Immature natural killer cell (primary cell): ENCODE data around the gene FAM76B. TPM values are rescaled to one million over a fixed set of nuclear protein-coding genes. Genes with fewer than 3 reads are reported as not detected.

ENCODE experiments used
- DNase-seq, 3 donors: peaks; one replicate each; pipeline ENCODE4 v3.0.0; 2022; ENCODE audit warnings: mixed read lengths in 1 of 3
- H3K27ac Mint-ChIP-seq, 6 donors: one replicate each; pipeline ENCODE4 v1.8.0; 2020; ENCODE audit warnings: mixed read lengths in 6 of 6, mild to moderate bottlenecking in 5 of 6, inconsistent platforms in 4 of 6, moderate library complexity in 3 of 6
- H3K27me3 Mint-ChIP-seq, 3 donors: one replicate each; pipeline ENCODE4 v1.8.0; 2020 to 2021; ENCODE audit warnings: low read depth in 3 of 3, mild to moderate bottlenecking in 3 of 3, mixed read lengths in 3 of 3, moderate library complexity in 3 of 3, inconsistent platforms in 1 of 3
- H3K36me3 Mint-ChIP-seq, 3 donors: one replicate each; pipeline ENCODE4 v1.8.0; 2020; ENCODE audit warnings: mixed read lengths in 3 of 3, inconsistent platforms in 2 of 3, mild to moderate bottlenecking in 2 of 3
- H3K4me1 Mint-ChIP-seq, 2 donors: one replicate each; pipeline ENCODE4 v1.8.0; 2020; ENCODE audit warnings: inconsistent platforms in 2 of 2, mild to moderate bottlenecking in 2 of 2, mixed read lengths in 2 of 2, moderate library complexity in 1 of 2
- H3K4me3 Mint-ChIP-seq, 5 donors: one replicate each; pipeline ENCODE4 v1.8.0; 2020; ENCODE audit warnings: mild to moderate bottlenecking in 5 of 5, mixed read lengths in 5 of 5, inconsistent platforms in 3 of 5, moderate library complexity in 3 of 5
- H3K9me3 Mint-ChIP-seq, 6 donors: one replicate each; pipeline ENCODE4 v1.8.0; 2020; ENCODE audit warnings: mild to moderate bottlenecking in 6 of 6, mixed read lengths in 6 of 6, inconsistent platforms in 4 of 6, moderate library complexity in 3 of 6
- polyA plus RNA-seq, 3 donors: library from polyadenylated mRNA; unstranded; fragments of 300-500 nt; fragmentation: Illumina TruSeq; gene quantifications; one replicate each; pipeline ENCODE4 v1.2.3, GENCODE V29; 2021

The FAM76B gene
- polyA plus RNA-seq, 3 donors from 2014 or later: 11.5 to 18.0 (median 11.5) TPM

- Mint-ChIP-seq H3K9me3 (no peaks in the 10 kb centered on the region), H3K27me3 (peaks cover 11 to 21% (median 11%) of the 10 kb centered on the region in 3 donors), H3K4me1 (peaks cover 28 to 64% of the 10 kb centered on the region in 2 donors), H3K4me3 (peak overlapping the region; percentile 85 to 100 (median 100)), H3K36me3 (peaks cover 7 to 25% (median 11%) of the 10 kb centered on the region in 3 donors), H3K27ac (peak overlapping the region; percentile 89 to 100 (median 97))
- no peak for DNase-seq
Measured at GRCh38 chr11:95788921-95789505, 569 bp downstream of the FAM76B start.

DNA sequence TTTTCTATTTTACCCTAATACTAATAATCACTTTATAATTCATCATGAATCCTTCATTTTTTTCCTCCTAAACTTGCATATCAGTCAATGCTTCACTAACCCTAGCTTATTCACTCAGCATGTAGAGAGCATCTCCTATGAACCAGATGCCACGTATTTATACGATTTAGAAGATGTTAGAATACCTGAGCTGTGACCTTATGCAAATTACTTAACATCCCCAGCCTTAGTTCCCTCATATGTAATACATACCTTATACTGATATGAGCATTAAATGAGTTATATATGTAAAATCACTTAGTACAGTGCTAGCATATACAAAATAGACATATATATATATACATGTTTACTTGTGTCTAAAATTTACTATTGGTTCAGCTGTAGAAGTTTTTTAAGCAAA is 9.0 kb downstream of the FAM76B start:
- Mint-ChIP-seq H3K4me1 (peaks cover 16 to 46% of the 10 kb centered on the region in 2 donors), H3K27me3 (no peaks in the 10 kb centered on the region), H3K27ac (peak overlapping the region in 1 of 6 donors; percentile 63), H3K36me3 (peaks cover 22 to 49% (median 32%) of the 10 kb centered on the region in 3 donors), H3K9me3 (no peaks in the 10 kb centered on the region), H3K4me3 (no peak overlapping the region)
- no peak for DNase-seq

DNA sequence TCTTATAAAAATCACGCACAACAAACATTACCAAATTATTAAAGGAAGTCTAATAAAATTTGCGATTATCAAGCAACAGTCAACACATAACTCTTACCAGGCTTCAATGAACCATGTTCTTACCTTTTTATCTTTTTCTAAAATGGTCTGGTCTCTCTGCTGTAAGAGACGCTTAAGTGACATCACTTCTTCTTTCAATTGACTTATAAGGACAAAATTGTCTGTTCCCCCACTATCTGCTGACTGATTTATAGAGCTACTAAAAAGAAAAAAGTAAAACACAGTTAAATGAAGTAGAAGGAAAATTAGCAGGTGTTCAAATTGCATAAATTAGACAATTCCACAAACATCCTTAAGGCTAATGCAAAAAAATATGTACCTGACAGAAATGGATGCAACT is 10.9 kb downstream of the FAM76B start:
- Mint-ChIP-seq H3K27ac (no peak overlapping the region), H3K4me3 (no peak overlapping the region), H3K4me1 (peaks cover 11 to 36% of the 10 kb centered on the region in 2 donors), H3K36me3 (peaks cover 20 to 52% (median 27%) of the 10 kb centered on the region in 3 donors), H3K9me3 (no peaks in the 10 kb centered on the region), H3K27me3 (no peaks in the 10 kb centered on the region)
- DNase-seq: no peak

DNA sequence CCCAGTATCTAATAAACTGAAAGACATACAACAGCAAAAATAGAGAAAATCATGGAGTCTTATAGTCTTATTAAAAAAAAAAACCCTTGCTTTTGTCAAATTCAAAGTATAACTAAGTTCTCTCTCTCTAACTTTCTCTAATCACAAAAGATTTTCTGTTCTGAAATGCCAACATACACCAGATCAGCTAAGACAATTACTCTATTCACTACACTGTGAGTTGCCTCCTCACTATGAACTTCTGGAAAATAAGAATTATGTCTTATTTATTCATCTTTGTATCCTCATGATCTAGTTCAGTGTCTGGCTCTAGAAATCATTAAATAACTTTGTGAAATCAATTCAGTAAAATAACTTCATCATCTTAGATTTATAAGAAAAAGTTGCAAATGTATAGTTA is 12.7 kb downstream of the FAM76B start:
- Mint-ChIP-seq H3K9me3 (no peaks in the 10 kb centered on the region), H3K4me3 (no peak overlapping the region), H3K27ac (no peak overlapping the region), H3K27me3 (no peaks in the 10 kb centered on the region), H3K4me1 (peaks cover 6 to 18% of the 10 kb centered on the region in 2 donors), H3K36me3 (peaks cover 20 to 52% (median 21%) of the 10 kb centered on the region in 3 donors)
- no peak for DNase-seq

DNA sequence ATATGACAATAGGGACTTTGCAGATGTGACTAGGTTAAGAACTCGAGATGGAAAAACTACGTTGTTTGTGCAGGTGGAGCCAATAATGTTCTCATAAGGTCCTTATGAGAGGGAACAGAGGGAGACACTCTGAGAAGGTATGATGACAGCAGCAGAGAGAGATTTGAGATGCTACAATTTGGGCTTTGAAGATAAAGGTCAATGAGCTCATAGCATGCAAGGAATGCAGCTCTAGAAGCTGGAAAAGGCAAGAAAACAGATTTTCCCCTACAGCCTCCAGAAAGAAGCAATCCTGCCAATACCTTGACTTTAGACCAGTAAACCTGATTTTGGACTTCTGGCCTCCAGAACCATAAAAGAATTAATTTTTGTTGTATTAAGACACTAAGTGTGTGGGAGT is 21.1 kb downstream of the FAM76B start:
- Mint-ChIP-seq H3K4me3 (no peak overlapping the region), H3K9me3 (no peaks in the 10 kb centered on the region), H3K36me3 (peaks cover 4 to 11% (median 10%) of the 10 kb centered on the region in 3 donors), H3K4me1 (no peaks in the 10 kb centered on the region), H3K27ac (peak overlapping the region in 3 of 6 donors; percentile 0 to 23 (median 5)), H3K27me3 (no peaks in the 10 kb centered on the region)
- no peak for DNase-seq

DNA sequence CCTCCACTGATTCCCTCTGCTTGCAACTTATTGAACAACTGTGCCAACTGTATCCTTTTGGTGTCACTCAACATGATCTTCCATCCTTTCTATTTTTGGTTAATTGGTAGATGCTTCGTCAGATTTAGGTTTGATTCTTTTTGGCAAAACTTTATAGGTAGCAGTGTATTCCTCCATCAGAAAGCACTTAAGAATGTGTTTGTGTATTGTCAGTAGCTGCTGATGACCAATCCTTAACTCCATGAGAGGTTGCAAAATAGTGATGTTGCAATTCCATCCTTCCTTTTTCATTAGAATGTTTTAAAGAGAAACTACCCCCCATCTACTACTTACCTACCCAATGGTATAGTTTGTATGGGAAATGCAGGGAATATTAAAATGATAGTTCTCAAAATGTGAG is 22.1 kb downstream of the FAM76B start:
- Mint-ChIP-seq H3K9me3 (no peaks in the 10 kb centered on the region), H3K4me1 (no peaks in the 10 kb centered on the region), H3K4me3 (no peak overlapping the region), H3K27me3 (no peaks in the 10 kb centered on the region), H3K36me3 (peaks cover under 1 to 7% (median 6%) of the 10 kb centered on the region in 3 donors), H3K27ac (peak overlapping the region in 1 of 6 donors; percentile 23)
- no peak for DNase-seq

GRCh38 chr11:95766701-95767100 is 22.9 kb downstream of the FAM76B start:
- H3K27me3 Mint-ChIP-seq: peaks cover 0 to 2% (median 0%) of the 10 kb centered on the region in 3 donors
- H3K4me1 Mint-ChIP-seq: no peaks in the 10 kb centered on the region
- no peaks in the 10 kb centered on the region for H3K9me3 Mint-ChIP-seq
- no peak for DNase-seq
- no peak overlapping the region for H3K4me3 Mint-ChIP-seq
- H3K36me3 Mint-ChIP-seq: peaks cover 0 to 7% (median 6%) of the 10 kb centered on the region in 3 donors
- no peak overlapping the region for H3K27ac Mint-ChIP-seq

GRCh38 chr11:95764267-95764898 is 25.2 kb downstream of the FAM76B start:
- Mint-ChIP-seq H3K9me3 (no peaks in the 10 kb centered on the region), H3K4me1 (no peaks in the 10 kb centered on the region)

DNA sequence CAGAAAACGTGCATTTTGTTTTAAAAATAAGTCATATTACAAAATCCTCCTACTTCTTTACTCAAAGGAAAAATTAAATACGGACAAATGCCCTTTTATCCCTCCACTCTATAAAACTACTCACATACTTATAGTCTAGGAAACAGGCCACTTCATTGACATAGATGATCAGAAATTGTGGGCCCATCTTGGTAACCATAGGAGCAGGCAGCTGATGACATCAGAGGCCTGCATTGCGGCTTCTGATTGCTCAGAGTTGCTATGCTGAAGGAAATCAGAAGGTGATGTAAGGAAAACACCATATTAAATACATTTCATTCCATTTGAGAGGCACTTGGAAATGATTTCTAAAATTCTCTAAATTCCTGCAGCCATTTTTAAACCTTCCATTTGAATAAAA is 27.0 kb downstream of the FAM76B start:
- H3K4me3 Mint-ChIP-seq: no peak overlapping the region
- H3K27ac Mint-ChIP-seq: no peak overlapping the region
- no peaks in the 10 kb centered on the region for H3K36me3 Mint-ChIP-seq
- H3K27me3 Mint-ChIP-seq: peaks cover 0 to 5% (median 2%) of the 10 kb centered on the region in 3 donors
- H3K9me3 Mint-ChIP-seq: no peaks in the 10 kb centered on the region
- DNase-seq: no peak
- no peaks in the 10 kb centered on the region for H3K4me1 Mint-ChIP-seq

More at GRCh38 chr11:95764267-95764898, 25.2 kb downstream of the FAM76B start:
- peaks cover 0 to 3% (median 0%) of the 10 kb centered on the region in 3 donors for H3K36me3 Mint-ChIP-seq
- no peak overlapping the region for H3K27ac Mint-ChIP-seq
- peak; percentile 30 to 56 (median 42) for DNase-seq
- H3K4me3 Mint-ChIP-seq: no peak overlapping the region
- H3K27me3 Mint-ChIP-seq: peaks cover 0 to 5% (median 2%) of the 10 kb centered on the region in 3 donors

DNA sequence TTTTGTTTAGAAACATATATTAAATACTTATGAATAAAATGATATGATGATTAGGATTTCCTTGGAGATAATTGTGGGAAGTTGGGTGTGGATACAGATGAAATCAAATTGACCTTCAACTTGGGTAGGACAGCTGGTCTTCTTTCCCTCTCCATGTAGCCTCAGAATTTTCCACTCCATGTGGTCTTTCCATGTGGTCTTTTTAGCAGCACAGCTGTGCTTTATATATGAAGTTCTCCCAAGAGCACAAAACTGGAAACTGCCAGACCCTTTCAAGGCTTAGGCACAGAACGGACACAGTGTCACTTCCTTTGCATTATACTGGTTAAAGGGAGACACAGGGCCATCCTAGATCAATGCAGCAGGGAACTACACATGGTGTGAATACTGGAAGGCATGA is 28.6 kb downstream of the FAM76B start:
- no peaks in the 10 kb centered on the region for H3K4me1 Mint-ChIP-seq
- no peaks in the 10 kb centered on the region for H3K36me3 Mint-ChIP-seq
- H3K4me3 Mint-ChIP-seq: no peak overlapping the region
- H3K9me3 Mint-ChIP-seq: no peaks in the 10 kb centered on the region
- peaks cover 0 to 5% (median 2%) of the 10 kb centered on the region in 3 donors for H3K27me3 Mint-ChIP-seq
- no peak for DNase-seq
- no peak overlapping the region for H3K27ac Mint-ChIP-seq

DNA sequence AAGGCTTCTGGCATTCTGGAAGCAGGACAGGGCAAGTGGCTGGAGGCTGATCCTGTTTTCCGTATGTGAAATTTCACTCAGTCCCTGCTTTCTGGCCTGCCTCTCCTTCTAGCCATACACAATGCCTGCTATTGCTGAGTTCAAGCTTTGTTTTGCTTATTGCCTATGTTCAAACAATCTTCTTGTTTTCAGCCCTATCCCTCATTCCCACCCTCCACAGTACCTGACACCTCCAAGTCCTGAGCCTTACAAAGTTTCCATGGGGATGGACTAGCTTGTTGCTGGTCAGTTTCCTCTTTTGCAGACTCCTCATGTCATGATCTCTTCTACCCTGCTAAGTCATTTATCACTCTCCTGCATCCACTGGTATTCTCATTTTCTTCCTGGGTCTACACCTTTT is 38.1 kb downstream of the FAM76B start:
- peaks cover 0 to 9% (median 2%) of the 10 kb centered on the region in 3 donors for H3K27me3 Mint-ChIP-seq
- H3K27ac Mint-ChIP-seq: no peak overlapping the region
- no peaks in the 10 kb centered on the region for H3K9me3 Mint-ChIP-seq
- no peaks in the 10 kb centered on the region for H3K36me3 Mint-ChIP-seq
- H3K4me3 Mint-ChIP-seq: no peak overlapping the region
- no peak for DNase-seq
- H3K4me1 Mint-ChIP-seq: no peaks in the 10 kb centered on the region

GRCh38 chr11:95750101-95750500 is 39.5 kb downstream of the FAM76B start:
- Mint-ChIP-seq H3K27ac (no peak overlapping the region), H3K27me3 (peaks cover 0 to 9% (median 1%) of the 10 kb centered on the region in 3 donors), H3K9me3 (no peaks in the 10 kb centered on the region), H3K4me1 (no peaks in the 10 kb centered on the region), H3K36me3 (no peaks in the 10 kb centered on the region), H3K4me3 (no peak overlapping the region)
- DNase-seq: no peak

DNA sequence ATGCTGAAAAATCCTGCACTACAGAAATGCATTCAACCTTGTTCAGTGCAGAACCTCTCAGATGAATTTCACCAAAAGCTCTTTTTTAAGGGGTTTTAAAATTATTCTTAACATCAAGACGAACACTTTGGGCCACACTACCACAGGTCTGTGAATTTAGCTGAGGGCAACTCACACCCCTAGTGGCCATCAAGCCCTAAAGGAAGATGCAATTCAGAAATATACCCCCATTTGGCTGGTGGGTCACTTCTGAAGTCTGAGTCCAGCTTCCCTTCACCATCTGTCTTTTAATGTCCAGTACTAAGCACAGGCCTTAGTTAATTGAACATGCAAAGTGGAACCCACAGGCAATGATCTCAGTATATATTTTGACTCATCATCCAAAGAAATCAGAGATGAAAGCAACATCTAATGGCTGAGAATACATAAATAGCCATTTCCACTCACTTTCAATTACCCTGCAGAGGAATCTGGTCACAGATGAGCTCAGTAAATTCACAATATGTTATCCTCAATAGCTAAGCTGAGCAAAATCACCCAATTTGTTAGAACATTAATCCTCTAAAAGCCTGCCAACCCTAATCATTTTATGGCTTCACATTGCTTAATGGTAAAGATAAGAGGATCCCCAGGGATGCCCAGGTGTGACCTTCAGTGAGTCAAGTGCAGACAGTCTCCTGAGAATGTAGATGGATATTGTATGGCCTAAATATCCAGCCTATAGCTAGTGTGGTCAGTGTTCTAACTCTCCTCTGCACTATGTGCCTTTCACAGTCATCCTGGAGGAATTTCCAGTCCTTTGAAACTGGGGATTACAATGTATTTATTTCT is 50.3 kb downstream of the FAM76B start:
- Mint-ChIP-seq H3K4me1 (no peaks in the 10 kb centered on the region), H3K27ac (no peak overlapping the region), H3K9me3 (peaks cover 0 to 2% (median 0%) of the 10 kb centered on the region in 6 donors), H3K27me3 (peaks cover 0 to 4% (median 3%) of the 10 kb centered on the region in 3 donors), H3K36me3 (no peaks in the 10 kb centered on the region), H3K4me3 (no peak overlapping the region)
- no peak for DNase-seq

DNA sequence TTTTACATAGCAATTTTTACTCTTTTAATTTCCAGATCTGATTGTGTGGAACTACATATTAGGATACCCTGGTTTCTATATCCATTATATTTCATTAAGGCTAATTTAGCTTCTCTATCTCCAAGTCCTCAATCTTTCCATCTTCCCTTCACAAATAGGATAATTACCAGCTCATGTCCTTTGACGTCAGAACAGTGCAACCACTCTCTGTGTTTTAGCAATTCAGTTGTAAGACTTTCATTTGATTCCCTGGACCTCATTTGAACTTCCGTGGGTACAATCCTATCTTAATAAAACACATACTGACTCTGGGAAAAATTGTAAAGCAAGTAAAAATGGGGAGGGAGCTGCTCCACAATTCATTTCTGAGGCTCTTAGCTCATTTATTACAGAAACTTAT is 52.8 kb downstream of the FAM76B start:
- no peaks in the 10 kb centered on the region for H3K4me1 Mint-ChIP-seq
- no peak for DNase-seq
- H3K27ac Mint-ChIP-seq: no peak overlapping the region
- H3K27me3 Mint-ChIP-seq: peaks cover 3 to 5% (median 4%) of the 10 kb centered on the region in 3 donors
- H3K4me3 Mint-ChIP-seq: no peak overlapping the region
- peaks cover 0 to 2% (median 0%) of the 10 kb centered on the region in 6 donors for H3K9me3 Mint-ChIP-seq
- no peaks in the 10 kb centered on the region for H3K36me3 Mint-ChIP-seq
